ENCODE measurements around the gene TAF1B. TPM values are rescaled to one million over a fixed set of nuclear protein-coding genes. Genes with fewer than 3 reads are reported as not detected.
"Not testable (repeated sequence)": the region's sequence is repeated elsewhere in the genome, so short reads cannot be mapped to it uniquely, and the experiment has no call there.

TAF1B gene
- total and polyA plus RNA-seq, 7 donors, result 2.7 to 7.6 (median 5.7) TPM

GRCh38 chr2:9832586-9832985, 10.7 kb upstream of the TAF1B start:
- ATAC-seq (no peak), DNase-seq (no peak)
- Histone ChIP-seq H3K4me1 (peaks cover 6% of the 10 kb centered on the region), H3K27ac (no peak overlapping the region), H3K9me3 (no peaks in the 10 kb centered on the region), H3K27me3 (ENCODE audit: insufficient read depth in 3 of 3, low read length in 2 of 3) (no peaks in the 10 kb centered on the region), H3K36me3 (ENCODE audit: insufficient read depth in 1 of 2, low read depth in 1 of 2) (no peaks in the 10 kb centered on the region), H3K4me3 (no peak overlapping the region)
- intact Hi-C loops (cut with DNase I), result no loop called here
- WGBS, 3 donors, result 91 to 97% (median 97%) methylated on average over 1 of the region's 1 CpG
- TF ChIP-seq CTCF (IDR thresholded peaks at IDR 0.05), result no peak

- H3K36me3 ChIP-seq (ENCODE audit: insufficient read depth in 1 of 2, low read depth in 1 of 2); H3K27me3 ChIP-seq (ENCODE audit: insufficient read depth in 3 of 3, low read length in 2 of 3); ATAC-seq; H3K4me3 ChIP-seq; H3K9me3 ChIP-seq; DNase-seq; H3K4me1 ChIP-seq; H3K27ac ChIP-seq; intact Hi-C loops (cut with DNase I): not testable (repeated sequence)
- WGBS, 3 donors, result 87 to 95% (median 92%) methylated on average over 1 of the region's 1 CpG
Measured at GRCh38 chr2:9835068-9835467, 8.2 kb upstream of the TAF1B start.

GRCh38 chr2:9836074-9836473, 7.2 kb upstream of the TAF1B start:
- ATAC-seq, result no peak
- Histone ChIP-seq H3K27ac (peak overlapping the region; percentile 85), H3K9me3 (no peaks in the 10 kb centered on the region), H3K4me3 (no peak overlapping the region), H3K4me1 (peaks cover 6% of the 10 kb centered on the region), H3K27me3 (ENCODE audit: insufficient read depth in 3 of 3, low read length in 2 of 3) (no peaks in the 10 kb centered on the region), H3K36me3 (ENCODE audit: insufficient read depth in 1 of 2, low read depth in 1 of 2) (no peaks in the 10 kb centered on the region)
- intact Hi-C loops (cut with DNase I), result no loop called here
- no peak for TF ChIP-seq CTCF (IDR thresholded peaks at IDR 0.05)
- DNase-seq, result no peak
- WGBS, 3 donors, result 83 to 93% (median 91%) methylated on average over 3 of the region's 3 CpGs

- H3K36me3 ChIP-seq (ENCODE audit: insufficient read depth in 1 of 2, low read depth in 1 of 2), result no peaks in the 10 kb centered on the region
- DNase-seq, result peak; percentile 68 to 73
Measured at GRCh38 chr2:9836517-9836916, 6.8 kb upstream of the TAF1B start.

GRCh38 chr2:9837451-9837850, 5.8 kb upstream of the TAF1B start:
- H3K36me3 ChIP-seq (ENCODE audit: insufficient read depth in 1 of 2, low read depth in 1 of 2), result no peaks in the 10 kb centered on the region
- TF ChIP-seq CTCF (IDR thresholded peaks at IDR 0.05), result no peak
- intact Hi-C loops (cut with DNase I), result no loop called here
- H3K27ac ChIP-seq, result peak overlapping the region; percentile 30
- WGBS, 3 donors, result 78 to 85% (median 80%) methylated on average over 4 of the region's 4 CpGs
- H3K9me3 ChIP-seq, result no peaks in the 10 kb centered on the region
- ATAC-seq, result peak in 1 of 4 donors; percentile 9
- H3K27me3 ChIP-seq (ENCODE audit: insufficient read depth in 3 of 3, low read length in 2 of 3), result no peaks in the 10 kb centered on the region
- H3K4me3 ChIP-seq, result no peak overlapping the region
- H3K4me1 ChIP-seq, result peaks cover 6% of the 10 kb centered on the region
- no peak for DNase-seq

More at GRCh38 chr2:9836517-9836916, 6.8 kb upstream of the TAF1B start:
- intact Hi-C loops (cut with DNase I), result no loop called here
- peak overlapping the region; percentile 85 for H3K27ac ChIP-seq
- no peaks in the 10 kb centered on the region for H3K27me3 ChIP-seq (ENCODE audit: insufficient read depth in 3 of 3, low read length in 2 of 3)
- H3K9me3 ChIP-seq, result no peaks in the 10 kb centered on the region
- 33 to 60% (median 46%) methylated on average over 3 of the region's 3 CpGs for WGBS, 3 donors
- peak; percentile 84 to 93 (median 88) for ATAC-seq
- H3K4me3 ChIP-seq, result no peak overlapping the region
- H3K4me1 ChIP-seq, result peaks cover 6% of the 10 kb centered on the region
- TF ChIP-seq CTCF (IDR thresholded peaks at IDR 0.05), result no peak
